HepG2 (cell line): ENCODE data around the gene PSMB10. TPM values are rescaled to one million over a fixed set of nuclear protein-coding genes. Genes with fewer than 3 reads are reported as not detected.

Experiments
- ESRRA ChIP-seq: sonication (generic); formaldehyde crosslinking; IDR thresholded peaks from 2 replicates; pipeline ENCODE4 v1.5.1; 2020; ENCODE audit warnings: mild to moderate bottlenecking, low read depth, missing genetic modification reagents
- IRF2 ChIP-seq: IDR thresholded peaks from 2 replicates; pipeline ENCODE4 v1.6.1; 2018; ENCODE audit warnings: missing genetic modification reagents, missing compliant biosample characterization
- NFKB2 ChIP-seq: sonication (generic); formaldehyde crosslinking; IDR thresholded peaks from 2 replicates; pipeline ENCODE4 v1.4.0; 2020; ENCODE audit warnings: missing genetic modification reagents, borderline replicate concordance
- POLR2AphosphoS5 ChIP-seq: IDR thresholded peaks from 2 replicates; pipeline ENCODE4 v1.6.1; 2012; ENCODE audit warnings: low read depth, low read length
- RARA ChIP-seq: IDR thresholded peaks from 2 replicates; pipeline ENCODE4 v1.6.1; 2016; ENCODE audit warnings: missing genetic modification reagents, missing compliant biosample characterization
- RXRA ChIP-seq: sonication (generic); formaldehyde crosslinking; IDR thresholded peaks from 2 replicates; pipeline ENCODE4 v1.5.1; 2020; ENCODE audit warnings: missing genetic modification reagents
- TARDBP ChIP-seq: sonication (generic); formaldehyde crosslinking; IDR thresholded peaks from 2 replicates; pipeline ENCODE4 v1.8.0; 2022; ENCODE audit warnings: mild to moderate bottlenecking, missing genetic modification reagents
- TEAD3 ChIP-seq: optimal IDR thresholded peaks from 2 replicates; pipeline ENCODE3; 2016; ENCODE audit warnings: borderline replicate concordance
- YEATS4 ChIP-seq: sonication (generic); formaldehyde crosslinking; IDR thresholded peaks from 2 replicates; pipeline ENCODE4 v1.4.0; 2020; ENCODE audit warnings: missing genetic modification reagents, borderline replicate concordance
- ZNF30 ChIP-seq: sonication (generic); formaldehyde crosslinking; IDR thresholded peaks from 2 replicates; pipeline ENCODE4 v1.5.0; 2020; ENCODE audit warnings: mild to moderate bottlenecking, missing genetic modification reagents
- ZNF724P ChIP-seq: sonication (generic); formaldehyde crosslinking; IDR thresholded peaks from 2 replicates; pipeline ENCODE4 v1.8.0; 2022; ENCODE audit warnings: missing genetic modification reagents, borderline replicate concordance
- polyA plus RNA-seq, 8 experiments: library from polyadenylated mRNA; depleted of rRNA in 3 of 8; stranded (reverse) in 7 of 8; unstranded in 1 of 8; fragments of >200 nt; fragmentation: Illumina TruSeq in 4 of 8; extraction: Trizol in 4 of 8; gene quantifications; 2 replicates each; pipeline versions ENCODE4 v1.2.1 to v1.2.3, GENCODE V29; 2011 to 2016; ENCODE audit warnings: low read depth in 4 of 8, missing spikeins in 1 of 8, mixed read lengths in 1 of 8; ENCODE audit not compliant: insufficient read depth in 1 of 8
- total RNA-seq, 5 experiments: library from RNA; depleted of rRNA; stranded (reverse); fragments of >200 nt; fragmentation: Illumina TruSeq; extraction: Trizol; gene quantifications; 2 replicates each; pipeline ENCODE4 v1.2.3, GENCODE V29; 2016; ENCODE audit warnings: low read depth in 1 of 5
- TF ChIP-seq, protein P1 (sequence below): sonication (generic); formaldehyde crosslinking; IDR thresholded peaks from 2 replicates; pipeline ENCODE4 v1.4.0; 2020; ENCODE audit warnings: mild to moderate bottlenecking, missing genetic modification reagents
- TF ChIP-seq, protein P2 (sequence below): sonication (generic); formaldehyde crosslinking; IDR thresholded peaks from 2 replicates; pipeline ENCODE4 v1.5.0; 2020; ENCODE audit warnings: missing genetic modification reagents, mild to moderate bottlenecking, borderline replicate concordance
- TF ChIP-seq, protein P3 (sequence below): sonication (generic); formaldehyde crosslinking; IDR thresholded peaks from 2 replicates; pipeline ENCODE4 v1.5.0; 2020; ENCODE audit warnings: missing genetic modification reagents
- TF ChIP-seq, protein P4 (sequence below): sonication (generic); formaldehyde crosslinking; IDR thresholded peaks from 2 replicates; pipeline ENCODE4 v1.4.0; 2020; ENCODE audit warnings: missing genetic modification reagents, borderline replicate concordance

Gene PSMB10
- total and polyA plus RNA-seq, 2 of the 13 experiments (the other 11 are each of a cell fraction or from before 2014, with no cell fraction given) = 12.7 to 65.9 TPM

DNA sequence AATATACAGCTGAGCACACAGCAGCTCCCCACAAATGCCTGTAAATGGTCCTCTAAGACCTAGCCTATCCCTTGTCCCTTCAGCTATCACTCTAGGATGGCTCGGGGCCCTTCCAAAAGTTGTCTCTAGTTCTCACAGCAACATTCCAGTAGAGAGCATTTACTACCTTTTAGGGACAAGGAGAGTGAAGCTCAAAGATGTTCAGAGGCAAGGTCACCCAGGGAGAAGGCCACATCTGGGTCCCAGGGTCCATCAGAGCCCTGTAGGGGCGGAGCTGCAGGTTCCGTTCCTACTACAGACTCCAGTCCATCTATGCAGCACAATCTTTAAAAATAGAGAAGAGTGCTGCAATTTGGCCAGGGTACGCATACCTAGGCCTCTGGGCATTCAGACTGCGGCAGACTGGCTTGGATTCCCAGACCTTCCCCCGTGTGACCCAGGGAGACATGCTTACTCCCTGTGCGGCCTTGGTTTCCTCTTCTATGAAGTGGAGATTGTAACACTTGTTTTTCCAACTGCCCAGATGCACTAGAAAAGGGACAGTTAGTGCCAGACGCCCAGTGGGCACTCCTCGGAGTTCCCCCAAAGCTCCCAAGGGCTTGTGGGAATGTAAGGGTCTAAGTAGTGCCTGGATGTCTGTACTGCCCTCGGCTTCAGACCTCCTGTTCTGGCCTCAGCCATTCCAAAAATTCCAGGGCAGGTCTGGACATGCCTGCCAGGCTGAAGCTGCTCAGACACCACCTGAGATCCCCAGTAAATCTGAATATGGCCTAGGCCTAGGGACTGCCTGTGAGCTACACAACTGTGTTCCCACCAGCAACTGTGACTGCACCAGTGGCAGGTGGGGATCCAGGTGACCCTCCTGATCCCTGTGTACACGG lies 29.3 kb upstream of the PSMB10 start (continued):
- TF ChIP-seq RXRA (CRISPR knock-in tag) (peak; percentile 61), NFKB2 (CRISPR knock-in tag) (peak; percentile 21; the same call in 1 of the 2 replicates), YEATS4 (CRISPR knock-in tag) (0 out of 2 replicates have a peak, but pooled peaks have one; percentile 6), RARA (CRISPR knock-in tag) (0 out of 2 replicates have a peak, but pooled peaks have one; percentile 12), TEAD3 (CRISPR knock-in tag) (peak; percentile 50), ZNF724P (no peak), TARDBP (CRISPR knock-in tag) (peak; percentile 73), ZNF30 (CRISPR knock-in tag) (0 out of 2 replicates have a peak, but pooled peaks have one; percentile 25), IRF2 (CRISPR knock-in tag) (0 out of 2 replicates have a peak, but pooled peaks have one; percentile 13), POLR2AphosphoS5 (peak; percentile 7; the same call in 1 of the 2 replicates), ESRRA (CRISPR knock-in tag) (peak; percentile 84)
- TF ChIP-seq, protein P1, sequence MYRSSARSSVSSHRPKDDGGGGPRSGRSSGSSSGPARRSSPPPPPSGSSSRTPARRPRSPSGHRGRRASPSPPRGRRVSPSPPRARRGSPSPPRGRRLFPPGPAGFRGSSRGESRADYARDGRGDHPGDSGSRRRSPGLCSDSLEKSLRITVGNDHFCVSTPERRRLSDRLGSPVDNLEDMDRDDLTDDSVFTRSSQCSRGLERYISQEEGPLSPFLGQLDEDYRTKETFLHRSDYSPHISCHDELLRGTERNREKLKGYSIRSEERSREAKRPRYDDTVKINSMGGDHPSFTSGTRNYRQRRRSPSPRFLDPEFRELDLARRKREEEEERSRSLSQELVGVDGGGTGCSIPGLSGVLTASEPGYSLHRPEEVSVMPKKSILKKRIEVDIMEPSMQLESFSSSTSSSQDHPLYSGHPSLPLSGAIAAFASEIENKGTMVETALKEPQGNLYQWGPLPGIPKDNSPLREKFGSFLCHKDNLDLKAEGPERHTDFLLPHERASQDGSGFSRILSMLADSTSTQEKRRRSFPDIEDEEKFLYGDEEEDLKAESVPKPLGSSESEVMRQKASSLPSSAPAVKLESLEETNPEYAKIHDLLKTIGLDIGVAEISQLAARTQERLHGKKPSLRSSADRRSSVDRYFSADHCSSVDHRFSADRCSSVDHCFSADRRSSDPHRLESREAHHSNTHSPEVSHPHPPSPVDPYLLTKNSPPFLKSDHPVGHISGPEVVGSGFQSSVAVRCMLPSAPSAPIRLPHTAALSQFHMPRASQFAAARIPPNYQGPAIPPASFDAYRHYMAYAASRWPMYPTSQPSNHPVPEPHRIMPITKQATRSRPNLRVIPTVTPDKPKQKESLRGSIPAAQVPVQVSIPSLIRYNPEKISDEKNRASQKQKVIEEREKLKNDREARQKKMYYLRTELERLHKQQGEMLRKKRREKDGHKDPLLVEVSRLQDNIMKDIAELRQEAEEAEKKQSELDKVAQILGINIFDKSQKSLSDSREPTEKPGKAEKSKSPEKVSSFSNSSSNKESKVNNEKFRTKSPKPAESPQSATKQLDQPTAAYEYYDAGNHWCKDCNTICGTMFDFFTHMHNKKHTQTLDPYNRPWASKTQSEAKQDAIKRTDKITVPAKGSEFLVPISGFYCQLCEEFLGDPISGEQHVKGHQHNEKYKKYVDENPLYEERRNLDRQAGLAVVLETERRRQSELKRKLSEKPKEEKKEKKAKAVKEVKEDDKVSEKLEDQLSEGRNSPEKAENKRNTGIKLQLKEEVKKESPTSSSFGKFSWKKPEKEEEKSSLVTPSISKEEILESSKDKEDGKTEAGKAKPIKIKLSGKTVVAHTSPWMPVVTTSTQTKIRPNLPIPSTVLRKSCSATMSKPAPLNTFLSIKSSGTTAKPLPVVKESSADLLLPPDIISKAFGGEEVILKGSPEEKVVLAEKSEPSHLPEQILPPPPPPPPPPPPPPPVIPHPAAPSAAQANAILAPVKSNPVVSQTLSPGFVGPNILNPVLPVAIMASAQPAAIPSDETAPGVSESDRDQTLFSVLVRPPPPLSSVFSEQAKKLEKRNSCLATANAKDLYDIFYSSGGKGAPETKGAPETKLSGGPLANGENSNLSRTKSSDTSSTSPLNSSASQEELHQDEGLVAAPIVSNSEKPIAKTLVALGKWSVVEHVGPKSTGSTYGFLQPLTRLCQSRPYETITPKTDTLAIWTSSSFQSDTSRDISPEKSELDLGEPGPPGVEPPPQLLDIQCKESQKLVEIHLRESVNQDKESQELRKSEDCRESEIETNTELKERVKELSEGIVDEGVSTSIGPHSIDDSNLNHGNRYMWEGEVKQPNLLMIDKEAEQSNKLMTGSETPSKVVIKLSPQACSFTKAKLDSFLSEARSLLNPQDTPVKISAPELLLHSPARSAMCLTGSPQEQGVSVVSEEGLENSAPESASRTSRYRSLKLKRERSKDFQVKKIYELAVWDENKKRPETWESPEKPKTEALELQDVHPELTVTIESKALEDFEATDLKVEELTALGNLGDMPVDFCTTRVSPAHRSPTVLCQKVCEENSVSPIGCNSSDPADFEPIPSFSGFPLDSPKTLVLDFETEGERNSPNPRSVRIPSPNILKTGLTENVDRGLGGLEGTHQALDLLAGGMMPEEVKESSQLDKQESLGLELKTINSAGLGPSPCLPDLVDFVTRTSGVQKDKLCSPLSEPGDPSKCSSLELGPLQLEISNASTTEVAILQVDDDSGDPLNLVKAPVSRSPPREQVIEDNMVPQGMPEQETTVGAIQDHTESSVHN (CRISPR knock-in tag) = 0 out of 2 replicates have a peak, but pooled peaks have one; percentile 32
- TF ChIP-seq, protein P2, sequence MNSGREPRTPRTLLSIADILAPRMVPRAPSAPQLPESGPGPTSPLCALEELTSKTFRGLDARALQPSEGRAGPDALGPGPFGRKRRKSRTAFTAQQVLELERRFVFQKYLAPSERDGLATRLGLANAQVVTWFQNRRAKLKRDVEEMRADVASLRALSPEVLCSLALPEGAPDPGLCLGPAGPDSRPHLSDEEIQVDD (CRISPR knock-in tag) = 0 out of 2 replicates have a peak, but pooled peaks have one; percentile 24
- TF ChIP-seq, protein P3, sequence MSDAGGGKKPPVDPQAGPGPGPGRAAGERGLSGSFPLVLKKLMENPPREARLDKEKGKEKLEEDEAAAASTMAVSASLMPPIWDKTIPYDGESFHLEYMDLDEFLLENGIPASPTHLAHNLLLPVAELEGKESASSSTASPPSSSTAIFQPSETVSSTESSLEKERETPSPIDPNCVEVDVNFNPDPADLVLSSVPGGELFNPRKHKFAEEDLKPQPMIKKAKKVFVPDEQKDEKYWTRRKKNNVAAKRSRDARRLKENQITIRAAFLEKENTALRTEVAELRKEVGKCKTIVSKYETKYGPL (CRISPR knock-in tag) = no peak
- TF ChIP-seq, protein P4, sequence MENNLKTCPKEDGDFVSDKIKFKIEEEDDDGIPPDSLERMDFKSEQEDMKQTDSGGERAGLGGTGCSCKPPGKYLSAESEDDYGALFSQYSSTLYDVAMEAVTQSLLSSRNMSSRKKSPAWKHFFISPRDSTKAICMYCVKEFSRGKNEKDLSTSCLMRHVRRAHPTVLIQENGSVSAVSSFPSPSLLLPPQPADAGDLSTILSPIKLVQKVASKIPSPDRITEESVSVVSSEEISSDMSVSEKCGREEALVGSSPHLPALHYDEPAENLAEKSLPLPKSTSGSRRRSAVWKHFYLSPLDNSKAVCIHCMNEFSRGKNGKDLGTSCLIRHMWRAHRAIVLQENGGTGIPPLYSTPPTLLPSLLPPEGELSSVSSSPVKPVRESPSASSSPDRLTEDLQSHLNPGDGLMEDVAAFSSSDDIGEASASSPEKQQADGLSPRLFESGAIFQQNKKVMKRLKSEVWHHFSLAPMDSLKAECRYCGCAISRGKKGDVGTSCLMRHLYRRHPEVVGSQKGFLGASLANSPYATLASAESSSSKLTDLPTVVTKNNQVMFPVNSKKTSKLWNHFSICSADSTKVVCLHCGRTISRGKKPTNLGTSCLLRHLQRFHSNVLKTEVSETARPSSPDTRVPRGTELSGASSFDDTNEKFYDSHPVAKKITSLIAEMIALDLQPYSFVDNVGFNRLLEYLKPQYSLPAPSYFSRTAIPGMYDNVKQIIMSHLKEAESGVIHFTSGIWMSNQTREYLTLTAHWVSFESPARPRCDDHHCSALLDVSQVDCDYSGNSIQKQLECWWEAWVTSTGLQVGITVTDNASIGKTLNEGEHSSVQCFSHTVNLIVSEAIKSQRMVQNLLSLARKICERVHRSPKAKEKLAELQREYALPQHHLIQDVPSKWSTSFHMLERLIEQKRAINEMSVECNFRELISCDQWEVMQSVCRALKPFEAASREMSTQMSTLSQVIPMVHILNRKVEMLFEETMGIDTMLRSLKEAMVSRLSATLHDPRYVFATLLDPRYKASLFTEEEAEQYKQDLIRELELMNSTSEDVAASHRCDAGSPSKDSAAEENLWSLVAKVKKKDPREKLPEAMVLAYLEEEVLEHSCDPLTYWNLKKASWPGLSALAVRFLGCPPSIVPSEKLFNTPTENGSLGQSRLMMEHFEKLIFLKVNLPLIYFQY (CRISPR knock-in tag) = no peak; the same call in 1 of the 2 replicates
